Neural progenitor cell (in vitro differentiated cells): ENCODE results near the gene PCSK6. TPM values are rescaled to one million over a fixed set of nuclear protein-coding genes. Genes with fewer than 3 reads are reported as not detected.

Source experiments
- DNase-seq: peaks from one replicate; pipeline ENCODE4 v3.0.0-alpha.2; 2016; ENCODE audit warnings: low spot score
- H2AFZ ChIP-seq: fragments of 200-600 bp; sonication (generic); replicated peaks from 2 replicates; pipeline ENCODE4 v1.6.1; 2016; ENCODE audit warnings: antibody characterized with exemption
- H3F3A ChIP-seq: fragments of 200-600 bp; sonication (generic); 2 replicates; pipeline ENCODE4 v1.6.1; 2016; ENCODE audit warnings: antibody characterized with exemption, low read depth
- H3K27ac ChIP-seq: fragments of 200-600 bp; sonication (generic); 2 replicates; pipeline ENCODE4 v1.5.1; 2016; ENCODE audit warnings: mild to moderate bottlenecking
- H3K27me3 ChIP-seq: fragments of 200-600 bp; sonication (generic); 2 replicates; pipeline ENCODE4 v1.6.1; 2016; ENCODE audit warnings: mild to moderate bottlenecking, moderate library complexity
- H3K36me3 ChIP-seq: fragments of 200-600 bp; sonication (generic); 2 replicates; pipeline ENCODE4 v1.5.1; 2016
- H3K4me1 ChIP-seq: fragments of 200-600 bp; sonication (generic); 2 replicates; pipeline ENCODE4 v1.6.1; 2016; ENCODE audit warnings: mixed run types
- H3K4me2 ChIP-seq: fragments of 200-600 bp; sonication (generic); 2 replicates; pipeline ENCODE4 v1.6.1; 2016
- H3K4me3 ChIP-seq: fragments of 200-600 bp; sonication (generic); 2 replicates; pipeline ENCODE4 v1.5.1; 2016
- H3K79me2 ChIP-seq: fragments of 200-600 bp; sonication (generic); 2 replicates; pipeline ENCODE4 v1.6.1; 2016; ENCODE audit warnings: low read depth
- H3K9ac ChIP-seq: fragments of 200-600 bp; sonication (generic); 2 replicates; pipeline ENCODE4 v1.6.1; 2016
- H3K9me3 ChIP-seq: fragments of 200-600 bp; sonication (generic); 2 replicates; pipeline ENCODE4 v1.5.1; 2016; ENCODE audit warnings: low read depth
- H4K20me1 ChIP-seq: fragments of 200-600 bp; sonication (generic); 2 replicates; pipeline ENCODE4 v1.6.1; 2016; ENCODE audit warnings: low read depth
- H3K27ac Mint-ChIP-seq: 3 replicates; pipeline ENCODE4 v1.8.0; 2021; ENCODE audit warnings: mixed read lengths
- H3K27me3 Mint-ChIP-seq: 2 replicates; pipeline ENCODE4 v1.8.0; 2022; ENCODE audit warnings: low read depth, mild to moderate bottlenecking, inconsistent platforms, moderate library complexity, mixed read lengths; ENCODE audit not compliant: insufficient read depth
- H3K36me3 Mint-ChIP-seq: 3 replicates; pipeline ENCODE4 v1.8.0; 2021; ENCODE audit warnings: mixed read lengths
- H3K4me1 Mint-ChIP-seq: 3 replicates; pipeline ENCODE4 v1.8.0; 2021; ENCODE audit warnings: mixed read lengths
- H3K4me3 Mint-ChIP-seq: 3 replicates; pipeline ENCODE4 v1.8.0; 2021; ENCODE audit warnings: mild to moderate bottlenecking, moderate library complexity, mixed read lengths
- H3K9me3 Mint-ChIP-seq: 3 replicates; pipeline ENCODE4 v1.8.0; 2020; ENCODE audit warnings: mixed read lengths
- CTCF ChIP-seq: fragments of 200-600 bp; sonication (generic); IDR thresholded peaks from 2 replicates; pipeline ENCODE4 v1.5.1; 2017; ENCODE audit warnings: antibody characterized with exemption, mild to moderate bottlenecking
- EZH2 ChIP-seq: fragments of 200-600 bp; sonication (generic); IDR thresholded peaks from 2 replicates; pipeline ENCODE4 v1.6.1; 2017; ENCODE audit warnings: antibody characterized with exemption, mild to moderate bottlenecking, moderate library complexity
- EZH2phosphoT487 ChIP-seq: fragments of 200-600 bp; sonication (generic); IDR thresholded peaks from 2 replicates; pipeline ENCODE4 v1.6.1; 2017; ENCODE audit warnings: antibody characterized with exemption
- total RNA-seq: library from RNA; depleted of rRNA; stranded (reverse); fragments of >200 nt; gene quantifications from 2 replicates; pipeline ENCODE4 v1.2.3, GENCODE V29; 2015; ENCODE audit warnings: low replicate concordance

The PCSK6 gene
- total RNA-seq, 1 donor from 2014 or later: 1.9 TPM

- no peak overlapping the region for H3K9ac ChIP-seq
- no peak overlapping the region for H3K4me3 Mint-ChIP-seq
These were observed 38.8 kb upstream of the PCSK6 start for GRCh38 chr15:101528108-101528916.

GRCh38 chr15:101526890-101527289 lies 37.4 kb upstream of the PCSK6 start:
- TF ChIP-seq EZH2 (no peak), EZH2phosphoT487 (no peak), CTCF (no peak)
- Histone ChIP-seq H3K27me3 (no peaks in the 10 kb centered on the region), H3K9ac (no peak overlapping the region), H2AFZ (no peak overlapping the region), H3K27ac (no peak overlapping the region), H3K79me2 (no peaks in the 10 kb centered on the region), H4K20me1 (no peaks in the 10 kb centered on the region), H3F3A (no peaks in the 10 kb centered on the region), H3K36me3 (no peaks in the 10 kb centered on the region), H3K4me3 (no peak overlapping the region), H3K4me2 (no peak overlapping the region), H3K9me3 (no peaks in the 10 kb centered on the region), H3K4me1 (no peaks in the 10 kb centered on the region)
- peaks cover 13% of the 10 kb centered on the region for H3K4me1 Mint-ChIP-seq
- peaks cover 4% of the 10 kb centered on the region for H3K27me3 Mint-ChIP-seq
- DNase-seq: no peak
- H3K4me3 Mint-ChIP-seq: no peak overlapping the region
- no peaks in the 10 kb centered on the region for H3K36me3 Mint-ChIP-seq
- no peak overlapping the region for H3K27ac Mint-ChIP-seq
- no peaks in the 10 kb centered on the region for H3K9me3 Mint-ChIP-seq

More at GRCh38 chr15:101528108-101528916, 38.8 kb upstream of the PCSK6 start:
- H3K4me3 ChIP-seq: no peak overlapping the region
- H3K27ac ChIP-seq: no peak overlapping the region
- Mint-ChIP-seq H3K4me1 (peaks cover 13% of the 10 kb centered on the region), H3K27ac (peak overlapping the region; percentile 7), H3K36me3 (no peaks in the 10 kb centered on the region), H3K27me3 (peaks cover 4% of the 10 kb centered on the region), H3K9me3 (no peaks in the 10 kb centered on the region)
- no peaks in the 10 kb centered on the region for H3F3A ChIP-seq
- H3K36me3 ChIP-seq: no peaks in the 10 kb centered on the region
- no peaks in the 10 kb centered on the region for H3K27me3 ChIP-seq
- no peaks in the 10 kb centered on the region for H3K79me2 ChIP-seq
- no peak overlapping the region for H2AFZ ChIP-seq
- no peaks in the 10 kb centered on the region for H3K9me3 ChIP-seq
- no peaks in the 10 kb centered on the region for H3K4me1 ChIP-seq
- no peak overlapping the region for H3K4me2 ChIP-seq
- no peaks in the 10 kb centered on the region for H4K20me1 ChIP-seq
- TF ChIP-seq EZH2 (no peak), EZH2phosphoT487 (no peak), CTCF (no peak)
- DNase-seq: no peak

DNA sequence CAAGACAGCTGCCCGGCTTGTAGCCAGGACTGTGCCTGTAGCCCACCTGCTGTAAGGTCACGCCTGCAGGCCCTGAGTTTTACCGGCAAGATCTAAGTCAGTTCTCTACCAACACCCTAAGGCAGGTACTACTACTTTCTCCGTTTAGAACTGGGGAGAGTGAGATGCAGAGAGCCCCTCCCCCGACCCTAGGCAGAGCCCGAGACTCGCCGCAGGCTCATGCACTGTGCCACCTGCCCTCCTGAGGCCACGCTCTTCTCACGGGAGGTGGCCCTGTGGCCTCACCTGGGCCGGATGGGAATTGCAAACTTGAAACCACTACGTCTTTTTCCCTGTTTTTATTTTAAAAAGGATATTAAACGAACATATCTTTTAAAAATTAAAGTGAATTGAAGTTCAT lies 36.9 kb upstream of the PCSK6 start:
- Histone ChIP-seq H3K79me2 (no peaks in the 10 kb centered on the region), H3K9ac (no peak overlapping the region), H3K36me3 (no peaks in the 10 kb centered on the region), H2AFZ (no peak overlapping the region), H3K9me3 (no peaks in the 10 kb centered on the region), H3F3A (no peaks in the 10 kb centered on the region), H3K27me3 (no peaks in the 10 kb centered on the region), H3K4me3 (no peak overlapping the region), H3K4me2 (no peak overlapping the region), H3K4me1 (no peaks in the 10 kb centered on the region), H3K27ac (no peak overlapping the region), H4K20me1 (no peaks in the 10 kb centered on the region)
- Mint-ChIP-seq H3K36me3 (no peaks in the 10 kb centered on the region), H3K4me3 (no peak overlapping the region), H3K9me3 (no peaks in the 10 kb centered on the region), H3K4me1 (peaks cover 13% of the 10 kb centered on the region), H3K27ac (no peak overlapping the region), H3K27me3 (peaks cover 4% of the 10 kb centered on the region)
- TF ChIP-seq EZH2 (no peak), CTCF (no peak), EZH2phosphoT487 (no peak)
- no peak for DNase-seq
